Measurements from ENCODE around the gene MEX3A. TPM values are rescaled to one million over a fixed set of nuclear protein-coding genes. Genes with fewer than 3 reads are reported as not detected.

The MEX3A gene
- polyA plus RNA-seq, 2 donors: 0.36 to 0.59 TPM

DNA sequence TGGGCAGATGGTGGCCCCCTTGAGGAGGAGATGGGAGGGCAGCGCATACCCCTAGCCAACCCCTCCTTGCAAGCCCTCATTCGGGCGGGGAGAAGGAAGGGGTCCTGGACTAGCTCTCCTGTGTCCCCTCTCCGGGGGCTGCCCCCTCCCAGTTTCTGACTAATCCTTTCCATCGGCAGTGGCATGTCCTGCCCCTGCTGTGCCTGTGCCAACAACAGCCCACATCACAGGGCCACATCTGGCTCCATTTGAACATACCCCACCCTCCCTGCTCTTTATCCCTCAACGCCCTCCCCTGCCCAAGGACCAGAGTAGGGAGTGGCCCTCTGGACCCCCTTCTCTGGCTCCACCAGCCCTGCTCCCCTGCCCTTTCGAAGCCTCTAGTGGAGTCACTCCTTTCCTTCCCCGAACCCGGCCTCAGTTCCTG, 21.3 kb upstream of the MEX3A start:
- Histone ChIP-seq H3K9me3 (ENCODE audit: control insufficient read depth in 2 of 2, insufficient read depth in 1 of 2, low read depth in 1 of 2, low read length in 1 of 2) (no peaks in the 10 kb centered on the region), H3K4me1 (ENCODE audit: control insufficient read depth in 2 of 2, insufficient read depth in 2 of 2, low read length in 1 of 2) (peaks cover 37 to 40% of the 10 kb centered on the region in 2 donors), H3K36me3 (ENCODE audit: control insufficient read depth in 2 of 2, insufficient read depth in 2 of 2, low read length in 1 of 2) (no peaks in the 10 kb centered on the region), H3K27ac (ENCODE audit: low read depth in 2 of 2, low read length in 1 of 2) (peak overlapping the region; percentile 90 to 99), H3K27me3 (ENCODE audit: control insufficient read depth in 1 of 2, insufficient read depth in 2 of 2, low read length in 2 of 2) (no peaks in the 10 kb centered on the region), H3K4me3 (ENCODE audit: low read depth in 1 of 2, low read length in 2 of 2) (no peak overlapping the region)
- WGBS, 2 donors: 24 to 36% methylated on average over 9 of the region's 9 CpGs

DNA sequence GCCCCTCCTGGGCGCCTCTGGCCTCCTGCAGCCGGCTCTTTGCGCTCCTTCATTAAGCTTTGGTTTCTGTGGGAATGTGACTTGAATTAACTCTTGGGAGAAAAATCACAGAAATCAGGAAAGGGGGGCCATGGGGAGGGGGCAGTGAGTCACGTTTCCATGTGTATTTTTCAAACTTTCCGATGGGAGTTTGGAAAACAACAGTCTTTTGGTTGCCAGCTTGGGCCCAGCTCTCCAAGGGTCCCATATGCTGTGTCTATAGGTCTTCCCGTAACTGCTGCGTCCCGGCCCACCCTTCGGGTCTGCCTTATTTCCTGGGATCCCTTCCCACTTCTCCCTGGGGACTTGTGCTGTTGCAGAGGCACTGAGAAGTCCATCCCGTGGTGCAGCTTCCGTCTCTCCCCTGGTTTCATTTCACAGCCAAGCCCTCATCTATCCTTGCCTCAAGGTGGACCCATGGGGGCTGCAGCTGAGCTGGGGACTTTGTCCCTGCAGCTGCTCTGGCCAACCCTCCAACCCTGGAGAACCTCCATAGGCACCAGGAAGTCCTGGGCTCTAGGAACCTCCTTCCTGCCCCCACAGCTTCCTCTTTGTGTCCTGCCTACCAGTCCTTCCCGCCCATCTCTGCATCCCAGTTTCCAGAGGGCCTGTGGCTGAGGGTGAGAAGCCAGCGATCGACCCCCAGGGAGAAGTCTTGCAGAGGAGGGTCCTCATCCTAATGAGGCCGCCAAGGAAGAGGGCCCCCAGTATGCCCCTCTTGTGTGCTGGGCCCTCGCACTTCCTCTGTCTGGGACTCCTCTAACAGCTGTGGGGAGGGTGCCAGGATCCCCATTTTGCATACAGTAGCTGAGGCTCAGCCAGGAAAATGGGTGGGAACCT, 20.6 kb upstream of the MEX3A start:
- H3K4me3 ChIP-seq (ENCODE audit: low read depth in 1 of 2, low read length in 2 of 2): no peak overlapping the region
- H3K4me1 ChIP-seq (ENCODE audit: control insufficient read depth in 2 of 2, insufficient read depth in 2 of 2, low read length in 1 of 2): peaks cover 37 to 40% of the 10 kb centered on the region in 2 donors
- WGBS, 2 donors: 54% methylated on average over 16 of the region's 16 CpGs

DNA sequence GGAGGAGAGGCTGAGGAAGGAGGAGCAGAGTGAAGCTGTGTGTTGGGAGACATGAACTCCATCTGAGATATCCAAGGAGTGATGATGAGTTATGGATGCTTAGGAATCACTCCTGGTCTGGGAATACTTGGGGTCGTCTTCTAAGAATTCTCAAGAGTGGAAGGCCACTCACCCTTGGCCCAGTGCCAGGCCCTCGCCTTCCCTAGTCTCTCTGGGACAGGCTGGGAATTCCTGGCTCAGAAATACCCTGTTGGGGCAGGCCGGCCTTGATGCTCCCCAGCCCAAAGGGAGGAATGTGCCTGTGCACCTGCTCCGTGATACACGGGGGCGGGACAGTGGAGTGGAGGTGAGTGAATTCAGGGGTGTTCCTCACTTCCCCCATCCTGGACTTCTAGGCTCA, 19.6 kb upstream of the MEX3A start:
- H3K36me3 ChIP-seq (ENCODE audit: control insufficient read depth in 2 of 2, insufficient read depth in 2 of 2, low read length in 1 of 2): no peaks in the 10 kb centered on the region
- no peaks in the 10 kb centered on the region for H3K9me3 ChIP-seq (ENCODE audit: control insufficient read depth in 2 of 2, insufficient read depth in 1 of 2, low read depth in 1 of 2, low read length in 1 of 2)
- no peak overlapping the region for H3K4me3 ChIP-seq (ENCODE audit: low read depth in 1 of 2, low read length in 2 of 2)
- 42 to 43% methylated on average over 6 of the region's 6 CpGs for WGBS, 2 donors
- H3K27me3 ChIP-seq (ENCODE audit: control insufficient read depth in 1 of 2, insufficient read depth in 2 of 2, low read length in 2 of 2): no peaks in the 10 kb centered on the region
- peaks cover 38 to 48% of the 10 kb centered on the region in 2 donors for H3K4me1 ChIP-seq (ENCODE audit: control insufficient read depth in 2 of 2, insufficient read depth in 2 of 2, low read length in 1 of 2)
- H3K27ac ChIP-seq (ENCODE audit: low read depth in 2 of 2, low read length in 1 of 2): peak overlapping the region; percentile 90 to 99

More for the DNA sequence above, 20.6 kb upstream of the MEX3A start:
- peak overlapping the region; percentile 90 to 99 for H3K27ac ChIP-seq (ENCODE audit: low read depth in 2 of 2, low read length in 1 of 2)
- H3K9me3 ChIP-seq (ENCODE audit: control insufficient read depth in 2 of 2, insufficient read depth in 1 of 2, low read depth in 1 of 2, low read length in 1 of 2): no peaks in the 10 kb centered on the region
- no peaks in the 10 kb centered on the region for H3K36me3 ChIP-seq (ENCODE audit: control insufficient read depth in 2 of 2, insufficient read depth in 2 of 2, low read length in 1 of 2)
- H3K27me3 ChIP-seq (ENCODE audit: control insufficient read depth in 1 of 2, insufficient read depth in 2 of 2, low read length in 2 of 2): no peaks in the 10 kb centered on the region

DNA sequence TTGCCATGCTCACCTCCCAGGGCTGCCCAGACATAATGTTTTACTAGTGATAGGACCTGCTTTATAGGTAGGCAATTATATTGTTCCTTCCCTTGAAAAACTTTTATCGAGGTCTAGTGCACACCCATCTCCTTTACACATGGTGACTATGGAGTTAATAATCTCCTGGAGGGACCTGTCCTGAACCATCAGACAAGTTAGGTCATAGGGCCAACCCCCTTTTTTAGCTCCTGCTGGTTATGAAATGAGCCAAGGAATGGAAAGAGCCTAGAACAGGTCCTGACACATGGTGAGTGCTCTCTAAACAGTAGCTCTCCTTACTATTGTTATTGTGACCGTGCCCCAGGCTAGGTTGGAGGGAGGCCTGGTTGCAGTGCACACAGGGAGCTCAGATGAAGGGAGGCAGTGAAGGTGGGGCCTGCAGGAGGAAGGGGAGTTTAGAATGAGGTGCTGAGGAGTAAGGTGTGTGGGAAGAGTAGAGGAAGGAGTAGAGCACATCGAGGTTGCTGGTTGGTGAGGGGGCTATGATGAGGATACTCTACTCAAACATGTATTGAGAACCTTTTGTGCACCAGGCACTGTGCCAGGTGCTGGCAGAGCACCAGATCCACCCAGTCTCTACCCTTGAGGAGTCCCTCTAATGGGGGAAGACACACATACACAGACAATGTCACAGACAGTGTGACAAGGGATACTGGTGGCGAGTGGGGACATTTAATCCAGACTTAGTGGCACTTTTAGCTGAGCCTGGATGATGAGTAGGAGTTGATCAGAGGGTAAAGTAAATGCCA, 18.1 kb upstream of the MEX3A start:
- Histone ChIP-seq H3K27ac (ENCODE audit: low read depth in 2 of 2, low read length in 1 of 2) (peak overlapping the region; percentile 75 to 77), H3K9me3 (ENCODE audit: control insufficient read depth in 2 of 2, insufficient read depth in 1 of 2, low read depth in 1 of 2, low read length in 1 of 2) (no peaks in the 10 kb centered on the region), H3K4me3 (ENCODE audit: low read depth in 1 of 2, low read length in 2 of 2) (no peak overlapping the region), H3K27me3 (ENCODE audit: control insufficient read depth in 1 of 2, insufficient read depth in 2 of 2, low read length in 2 of 2) (no peaks in the 10 kb centered on the region), H3K4me1 (ENCODE audit: control insufficient read depth in 2 of 2, insufficient read depth in 2 of 2, low read length in 1 of 2) (peaks cover 42 to 50% of the 10 kb centered on the region in 2 donors), H3K36me3 (ENCODE audit: control insufficient read depth in 2 of 2, insufficient read depth in 2 of 2, low read length in 1 of 2) (peaks cover 0 to 2% of the 10 kb centered on the region in 2 donors)
- 47 to 63% methylated on average over 4 of the region's 4 CpGs for WGBS, 2 donors

DNA sequence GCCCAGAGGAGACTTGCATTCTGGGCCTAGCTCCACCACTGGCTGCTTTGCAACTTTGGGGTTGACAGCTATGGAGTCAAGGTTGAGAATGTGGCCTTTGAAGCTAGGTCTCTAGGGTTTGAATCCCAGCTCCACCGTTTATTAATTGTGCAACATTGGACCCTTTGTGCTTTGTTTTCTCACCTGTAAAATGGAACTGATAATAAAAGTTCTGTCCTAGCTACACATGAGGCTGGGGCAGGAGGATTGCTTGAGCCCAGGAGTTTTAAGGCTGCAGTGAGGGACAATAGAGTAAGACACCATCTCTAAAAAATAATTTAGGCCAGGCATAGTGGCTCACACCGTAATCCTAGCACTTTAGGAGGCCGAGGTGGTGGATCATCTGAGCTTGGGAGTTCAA, 17.0 kb upstream of the MEX3A start:
- Histone ChIP-seq H3K4me1 (ENCODE audit: control insufficient read depth in 2 of 2, insufficient read depth in 2 of 2, low read length in 1 of 2) (peaks cover 31 to 39% of the 10 kb centered on the region in 2 donors), H3K36me3 (ENCODE audit: control insufficient read depth in 2 of 2, insufficient read depth in 2 of 2, low read length in 1 of 2) (peaks cover 0 to 2% of the 10 kb centered on the region in 2 donors), H3K27ac (ENCODE audit: low read depth in 2 of 2, low read length in 1 of 2) (peak overlapping the region in 1 of 2 donors; percentile 37), H3K27me3 (ENCODE audit: control insufficient read depth in 1 of 2, insufficient read depth in 2 of 2, low read length in 2 of 2) (no peaks in the 10 kb centered on the region), H3K9me3 (ENCODE audit: control insufficient read depth in 2 of 2, insufficient read depth in 1 of 2, low read depth in 1 of 2, low read length in 1 of 2) (no peaks in the 10 kb centered on the region), H3K4me3 (ENCODE audit: low read depth in 1 of 2, low read length in 2 of 2) (no peak overlapping the region)
- 80 to 87% methylated on average over 3 of the region's 3 CpGs for WGBS, 2 donors

DNA sequence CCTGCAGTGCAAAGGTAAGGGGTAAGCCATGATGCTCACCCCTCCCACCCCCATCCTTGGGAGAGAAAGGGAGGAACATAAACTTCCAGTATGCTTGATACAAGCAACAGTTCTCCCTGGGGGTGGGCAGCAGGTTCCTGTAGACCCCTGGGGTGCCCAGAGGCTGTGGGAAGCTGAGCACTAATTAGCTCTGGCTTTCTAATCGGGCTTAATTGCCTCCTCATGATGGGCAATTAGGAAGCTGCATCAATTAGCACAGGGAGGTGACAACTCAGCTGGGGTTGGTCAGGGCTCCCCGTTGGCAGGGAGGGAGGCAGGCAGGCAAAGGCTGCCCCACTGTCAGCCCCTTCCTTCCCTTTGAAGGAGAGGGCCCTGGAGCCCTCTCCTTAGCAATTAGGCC, 16.5 kb upstream of the MEX3A start:
- 76 to 93% methylated on average over 2 of the region's 2 CpGs for WGBS, 2 donors
- peak overlapping the region in 1 of 2 donors; percentile 37 for H3K27ac ChIP-seq (ENCODE audit: low read depth in 2 of 2, low read length in 1 of 2)

DNA sequence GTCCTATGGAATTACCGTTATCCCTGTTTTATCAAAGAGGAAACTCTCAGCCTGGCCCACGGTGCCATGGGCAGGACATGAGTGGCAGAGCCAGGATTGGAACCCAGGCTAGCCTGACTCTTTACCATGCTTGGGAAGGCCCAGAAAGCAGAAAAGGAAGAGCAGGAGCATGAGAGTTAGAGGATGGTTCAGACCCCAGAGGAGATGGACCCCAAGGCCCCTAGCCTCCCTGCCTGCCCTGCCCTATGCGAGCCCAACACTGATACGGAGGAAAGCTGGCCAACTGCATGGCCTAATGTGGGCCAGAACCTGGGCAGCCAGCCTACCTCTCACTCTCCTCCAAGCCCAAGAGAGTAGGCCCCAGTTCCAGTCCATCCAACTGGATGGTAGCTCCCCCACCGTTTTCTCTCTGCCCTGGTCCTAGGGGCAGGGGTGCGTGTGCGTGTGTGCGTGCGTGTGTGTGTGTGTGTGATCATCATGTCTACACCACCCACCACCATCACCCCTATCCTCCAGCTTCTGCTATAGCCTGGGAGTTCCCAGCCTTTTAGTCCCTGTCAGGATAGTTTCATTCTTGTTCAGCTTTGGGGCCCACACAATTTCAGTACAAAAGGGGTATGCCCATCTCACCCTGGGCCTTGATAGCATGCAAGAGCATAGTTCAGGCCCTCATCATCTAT, 15.4 kb upstream of the MEX3A start:
- peak overlapping the region; percentile 63 to 94 for H3K27ac ChIP-seq (ENCODE audit: low read depth in 2 of 2, low read length in 1 of 2)
- H3K36me3 ChIP-seq (ENCODE audit: control insufficient read depth in 2 of 2, insufficient read depth in 2 of 2, low read length in 1 of 2): peaks cover 0 to 2% of the 10 kb centered on the region in 2 donors
- H3K4me1 ChIP-seq (ENCODE audit: control insufficient read depth in 2 of 2, insufficient read depth in 2 of 2, low read length in 1 of 2): peaks cover 16 to 25% of the 10 kb centered on the region in 2 donors
- no peaks in the 10 kb centered on the region for H3K9me3 ChIP-seq (ENCODE audit: control insufficient read depth in 2 of 2, insufficient read depth in 1 of 2, low read depth in 1 of 2, low read length in 1 of 2)
- no peaks in the 10 kb centered on the region for H3K27me3 ChIP-seq (ENCODE audit: control insufficient read depth in 1 of 2, insufficient read depth in 2 of 2, low read length in 2 of 2)
- peak overlapping the region in 1 of 2 donors; percentile 5 for H3K4me3 ChIP-seq (ENCODE audit: low read depth in 1 of 2, low read length in 2 of 2)
- 84 to 89% methylated on average over 9 of the region's 9 CpGs for WGBS, 2 donors

More for the DNA sequence above, 16.5 kb upstream of the MEX3A start:
- Histone ChIP-seq H3K9me3 (ENCODE audit: control insufficient read depth in 2 of 2, insufficient read depth in 1 of 2, low read depth in 1 of 2, low read length in 1 of 2) (no peaks in the 10 kb centered on the region), H3K36me3 (ENCODE audit: control insufficient read depth in 2 of 2, insufficient read depth in 2 of 2, low read length in 1 of 2) (peaks cover 0 to 2% of the 10 kb centered on the region in 2 donors), H3K4me3 (ENCODE audit: low read depth in 1 of 2, low read length in 2 of 2) (no peak overlapping the region), H3K4me1 (ENCODE audit: control insufficient read depth in 2 of 2, insufficient read depth in 2 of 2, low read length in 1 of 2) (peaks cover 26 to 36% of the 10 kb centered on the region in 2 donors), H3K27me3 (ENCODE audit: control insufficient read depth in 1 of 2, insufficient read depth in 2 of 2, low read length in 2 of 2) (no peaks in the 10 kb centered on the region)

DNA sequence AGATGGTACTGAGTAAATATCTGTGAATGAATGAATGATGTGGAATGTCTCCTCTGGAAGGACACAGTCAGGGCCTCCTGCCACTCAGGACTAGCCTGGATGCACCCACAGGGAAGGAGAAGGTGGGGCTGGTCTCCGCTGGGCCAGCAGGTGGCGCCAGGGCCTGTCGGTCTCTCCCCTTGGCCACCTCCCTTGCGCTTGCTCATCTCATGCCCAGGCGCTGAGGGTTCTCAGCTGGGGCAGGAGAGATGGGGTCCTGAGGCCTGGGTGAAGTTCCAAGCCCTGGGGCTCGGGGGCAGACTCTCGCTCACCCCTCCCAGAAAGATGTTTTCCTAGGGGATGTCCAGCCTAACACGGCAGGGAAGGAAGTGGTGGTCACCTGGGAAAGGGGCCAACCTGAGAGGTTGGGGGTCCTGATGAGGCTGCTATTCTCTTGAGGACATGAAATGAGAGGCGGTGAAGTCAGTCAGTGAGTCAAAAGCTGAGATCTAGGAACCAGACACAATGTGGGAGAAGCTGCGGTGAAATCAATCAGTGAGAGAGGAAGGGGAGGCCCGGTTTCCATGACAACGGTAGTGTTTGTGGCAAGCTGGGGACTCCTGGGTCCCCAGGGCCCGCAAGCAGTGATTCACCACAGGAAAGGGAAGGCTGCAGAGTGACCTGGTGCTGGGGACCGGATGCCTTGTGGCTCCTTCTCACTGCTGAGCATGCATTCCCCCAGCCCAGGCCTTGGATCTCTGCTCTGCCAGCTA, 14.6 kb upstream of the MEX3A start:
- H3K4me3 ChIP-seq (ENCODE audit: low read depth in 1 of 2, low read length in 2 of 2): no peak overlapping the region

More for the DNA sequence above, 14.6 kb upstream of the MEX3A start:
- Histone ChIP-seq H3K9me3 (ENCODE audit: control insufficient read depth in 2 of 2, insufficient read depth in 1 of 2, low read depth in 1 of 2, low read length in 1 of 2) (no peaks in the 10 kb centered on the region), H3K27ac (ENCODE audit: low read depth in 2 of 2, low read length in 1 of 2) (peak overlapping the region; percentile 63 to 94), H3K36me3 (ENCODE audit: control insufficient read depth in 2 of 2, insufficient read depth in 2 of 2, low read length in 1 of 2) (peaks cover 0 to 2% of the 10 kb centered on the region in 2 donors), H3K27me3 (ENCODE audit: control insufficient read depth in 1 of 2, insufficient read depth in 2 of 2, low read length in 2 of 2) (no peaks in the 10 kb centered on the region), H3K4me1 (ENCODE audit: control insufficient read depth in 2 of 2, insufficient read depth in 2 of 2, low read length in 1 of 2) (peaks cover 9 to 19% of the 10 kb centered on the region in 2 donors)
- 15 to 18% methylated on average over 14 of the region's 14 CpGs for WGBS, 2 donors

Data from esophagus (tissue), 2 donors.